GM19372 (cell line): ENCODE data around the gene OR2T12.
"Not testable (repeated sequence)": the region's sequence is repeated elsewhere in the genome, so short reads cannot be mapped to it uniquely, and the experiment has no call there.

Experiments
- ATAC-seq: cut with Tn5 transposase; IDR thresholded peaks from one replicate; pipeline ENCODE4 v1.9.1; 2021; ENCODE audit warnings: mild to moderate bottlenecking, low read depth, moderate library complexity; ENCODE audit not compliant: unreplicated experiment

OR2T12 gene

GRCh38 chr1:248303324-248303723 is at the start of gene OR2T12:
Gene OR2T12, minus strand, starts transcription at chr1:248303424. Its CDS starts 7,846 bp downstream, at chr1:248295578.
- ATAC-seq, result no peak

- ATAC-seq, result no peak
Observed at GRCh38 chr1:248348475-248348874, 45.3 kb upstream of the OR2T12 start, which contains the start of gene OR14C36. Gene OR14C36, plus strand, starts transcription at chr1:248348775. Its CDS starts 0 bp downstream, at chr1:248348775.

GRCh38 chr1:248343451-248343850 is 40.2 kb upstream of the OR2T12 start:
- ATAC-seq, result no peak

- no peak for ATAC-seq
Observed at GRCh38 chr1:248324468-248324867, 21.2 kb upstream of the OR2T12 start, which contains the start of gene OR2M7. Gene OR2M7, minus strand, starts transcription at chr1:248324568. Its CDS starts 0 bp downstream, at chr1:248324568.

- ATAC-seq, result no peak
Observed at GRCh38 chr1:248316796-248317195, 13.6 kb upstream of the OR2T12 start.

GRCh38 chr1:248306740-248307139 is 3.5 kb upstream of the OR2T12 start:
- ATAC-seq, result not testable (repeated sequence)

- no peak for ATAC-seq
Observed at GRCh38 chr1:248306103-248306502, 2.9 kb upstream of the OR2T12 start.

- not testable (repeated sequence) for ATAC-seq
Observed at GRCh38 chr1:248305672-248306071, 2.4 kb upstream of the OR2T12 start.

GRCh38 chr1:248288391-248288790 is 14.8 kb downstream of the OR2T12 start:
- ATAC-seq, result no peak

GRCh38 chr1:248277876-248278275 is 25.3 kb downstream of the OR2T12 start, which contains the start of gene OR2T33:
Gene OR2T33, minus strand, starts transcription at chr1:248277976. Its CDS starts 4,162 bp downstream, at chr1:248273814.
- no peak for ATAC-seq

- ATAC-seq, result not testable (repeated sequence)
Observed at GRCh38 chr1:248273225-248273624, 30.0 kb downstream of the OR2T12 start.

- ATAC-seq, result no peak
Observed at GRCh38 chr1:248268178-248268577, 35.0 kb downstream of the OR2T12 start.

- ATAC-seq, result not testable (repeated sequence)
Observed at GRCh38 chr1:248259309-248259708, 43.9 kb downstream of the OR2T12 start.

GRCh38 chr1:248243204-248243603 is 60.0 kb downstream of the OR2T12 start:
- peak; percentile 81 for ATAC-seq
